IgD-negative memory B cell (primary cell): ENCODE data around the gene DNM3. TPM values are rescaled to one million over a fixed set of nuclear protein-coding genes. Genes with fewer than 3 reads are reported as not detected.

Experiments used
- H3K27ac Mint-ChIP-seq, 3 donors: one replicate each; pipeline ENCODE4 v1.8.0; 2020 to 2022; ENCODE audit warnings: mild to moderate bottlenecking in 3 of 3, mixed read lengths in 3 of 3, moderate library complexity in 1 of 3
- H3K27me3 Mint-ChIP-seq: one replicate; pipeline ENCODE4 v1.8.0; 2021; ENCODE audit warnings: mixed read lengths
- H3K36me3 Mint-ChIP-seq: one replicate; pipeline ENCODE4 v1.8.0; 2020; ENCODE audit warnings: mild to moderate bottlenecking, mixed read lengths
- H3K4me1 Mint-ChIP-seq, 3 donors: one replicate each; pipeline ENCODE4 v1.8.0; 2020 to 2022; ENCODE audit warnings: mixed read lengths in 3 of 3, mild to moderate bottlenecking in 1 of 3
- H3K4me3 Mint-ChIP-seq, 4 donors: one replicate each; pipeline ENCODE4 v1.8.0; 2020 to 2022; ENCODE audit warnings: mild to moderate bottlenecking in 4 of 4, mixed read lengths in 4 of 4, moderate library complexity in 3 of 4
- H3K9me3 Mint-ChIP-seq, 3 donors: one replicate each; pipeline ENCODE4 v1.8.0; 2020 to 2021; ENCODE audit warnings: mixed read lengths in 3 of 3, mild to moderate bottlenecking in 1 of 3
- polyA plus RNA-seq: library from polyadenylated mRNA; unstranded; fragments of 300-500 nt; fragmentation: Illumina TruSeq; gene quantifications from one replicate; pipeline ENCODE4 v1.2.3, GENCODE V29; 2021

The DNM3 gene
- polyA plus RNA-seq, 1 donor from 2014 or later, result 0.39 TPM

GRCh38 chr1:172137703-172138454, 296.6 kb downstream of the DNM3 start:
- Mint-ChIP-seq H3K9me3 (no peaks in the 10 kb centered on the region), H3K4me3 (no peak overlapping the region), H3K27me3 (no peaks in the 10 kb centered on the region), H3K36me3 (peaks cover 2% of the 10 kb centered on the region), H3K27ac (peak overlapping the region in 1 of 3 donors; percentile 54), H3K4me1 (peaks cover 10 to 20% (median 17%) of the 10 kb centered on the region in 3 donors)

GRCh38 chr1:172138634-172139033, 297.3 kb downstream of the DNM3 start:
- no peak overlapping the region for H3K27ac Mint-ChIP-seq
- no peaks in the 10 kb centered on the region for H3K9me3 Mint-ChIP-seq
- H3K4me1 Mint-ChIP-seq, result peaks cover 7 to 16% (median 12%) of the 10 kb centered on the region in 3 donors
- H3K36me3 Mint-ChIP-seq, result peaks cover 2% of the 10 kb centered on the region
- H3K27me3 Mint-ChIP-seq, result no peaks in the 10 kb centered on the region
- no peak overlapping the region for H3K4me3 Mint-ChIP-seq

GRCh38 chr1:172139196-172139595, 297.9 kb downstream of the DNM3 start:
- Mint-ChIP-seq H3K27ac (no peak overlapping the region), H3K4me1 (peaks cover 7 to 12% (median 12%) of the 10 kb centered on the region in 3 donors), H3K4me3 (no peak overlapping the region), H3K27me3 (no peaks in the 10 kb centered on the region), H3K9me3 (no peaks in the 10 kb centered on the region), H3K36me3 (no peaks in the 10 kb centered on the region)

GRCh38 chr1:172140072-172140471, 298.8 kb downstream of the DNM3 start:
- no peaks in the 10 kb centered on the region for H3K27me3 Mint-ChIP-seq
- no peaks in the 10 kb centered on the region for H3K9me3 Mint-ChIP-seq
- H3K27ac Mint-ChIP-seq, result no peak overlapping the region
- no peaks in the 10 kb centered on the region for H3K36me3 Mint-ChIP-seq
- no peak overlapping the region for H3K4me3 Mint-ChIP-seq
- peaks cover 3 to 8% (median 5%) of the 10 kb centered on the region in 3 donors for H3K4me1 Mint-ChIP-seq

GRCh38 chr1:172140591-172140990, 299.3 kb downstream of the DNM3 start:
- H3K36me3 Mint-ChIP-seq, result no peaks in the 10 kb centered on the region
- H3K9me3 Mint-ChIP-seq, result no peaks in the 10 kb centered on the region
- H3K4me1 Mint-ChIP-seq, result peaks cover 4 to 10% (median 6%) of the 10 kb centered on the region in 3 donors
- H3K27me3 Mint-ChIP-seq, result no peaks in the 10 kb centered on the region
- H3K4me3 Mint-ChIP-seq, result no peak overlapping the region
- H3K27ac Mint-ChIP-seq, result no peak overlapping the region

- peaks cover 3 to 7% (median 4%) of the 10 kb centered on the region in 3 donors for H3K4me1 Mint-ChIP-seq
- H3K27me3 Mint-ChIP-seq, result no peaks in the 10 kb centered on the region
- no peaks in the 10 kb centered on the region for H3K9me3 Mint-ChIP-seq
- H3K27ac Mint-ChIP-seq, result no peak overlapping the region
- H3K4me3 Mint-ChIP-seq, result no peak overlapping the region
- no peaks in the 10 kb centered on the region for H3K36me3 Mint-ChIP-seq
These were observed 300.1 kb downstream of the DNM3 start for GRCh38 chr1:172141341-172141881.

- Mint-ChIP-seq H3K27me3 (no peaks in the 10 kb centered on the region), H3K4me3 (no peak overlapping the region), H3K27ac (no peak overlapping the region), H3K9me3 (no peaks in the 10 kb centered on the region), H3K36me3 (no peaks in the 10 kb centered on the region), H3K4me1 (peaks cover 3 to 12% (median 8%) of the 10 kb centered on the region in 3 donors)
These were observed 301.0 kb downstream of the DNM3 start for GRCh38 chr1:172142324-172142723.

GRCh38 chr1:172143384-172144055, 302.2 kb downstream of the DNM3 start:
- Mint-ChIP-seq H3K36me3 (no peaks in the 10 kb centered on the region), H3K27ac (peak overlapping the region in 1 of 3 donors; percentile 13), H3K9me3 (no peaks in the 10 kb centered on the region), H3K4me1 (peaks cover 3 to 12% (median 8%) of the 10 kb centered on the region in 3 donors), H3K27me3 (no peaks in the 10 kb centered on the region), H3K4me3 (no peak overlapping the region)

GRCh38 chr1:172144445-172145061, 303.3 kb downstream of the DNM3 start:
- Mint-ChIP-seq H3K27me3 (no peaks in the 10 kb centered on the region), H3K4me1 (peaks cover 3 to 12% (median 8%) of the 10 kb centered on the region in 3 donors), H3K36me3 (no peaks in the 10 kb centered on the region), H3K9me3 (no peaks in the 10 kb centered on the region), H3K4me3 (no peak overlapping the region), H3K27ac (peak overlapping the region in 1 of 3 donors; percentile 53)

- Mint-ChIP-seq H3K27me3 (no peaks in the 10 kb centered on the region), H3K36me3 (no peaks in the 10 kb centered on the region), H3K4me3 (no peak overlapping the region), H3K4me1 (peaks cover 3 to 12% (median 8%) of the 10 kb centered on the region in 3 donors), H3K9me3 (no peaks in the 10 kb centered on the region), H3K27ac (no peak overlapping the region)
These were observed 303.9 kb downstream of the DNM3 start for GRCh38 chr1:172145231-172145651.

GRCh38 chr1:172145656-172146055, 304.4 kb downstream of the DNM3 start:
- no peaks in the 10 kb centered on the region for H3K36me3 Mint-ChIP-seq
- H3K9me3 Mint-ChIP-seq, result no peaks in the 10 kb centered on the region
- peaks cover 3 to 12% (median 8%) of the 10 kb centered on the region in 3 donors for H3K4me1 Mint-ChIP-seq
- H3K27me3 Mint-ChIP-seq, result no peaks in the 10 kb centered on the region
- no peak overlapping the region for H3K4me3 Mint-ChIP-seq
- no peak overlapping the region for H3K27ac Mint-ChIP-seq

- no peaks in the 10 kb centered on the region for H3K27me3 Mint-ChIP-seq
- no peak overlapping the region for H3K4me3 Mint-ChIP-seq
- no peaks in the 10 kb centered on the region for H3K36me3 Mint-ChIP-seq
- peaks cover 3 to 12% (median 8%) of the 10 kb centered on the region in 3 donors for H3K4me1 Mint-ChIP-seq
- H3K27ac Mint-ChIP-seq, result peak overlapping the region in 1 of 3 donors; percentile 62
- no peaks in the 10 kb centered on the region for H3K9me3 Mint-ChIP-seq
These were observed 305.0 kb downstream of the DNM3 start for GRCh38 chr1:172146141-172146850.

GRCh38 chr1:172147541-172147940, 306.2 kb downstream of the DNM3 start:
- H3K4me3 Mint-ChIP-seq, result no peak overlapping the region
- no peak overlapping the region for H3K27ac Mint-ChIP-seq

GRCh38 chr1:172148213-172148612, 306.9 kb downstream of the DNM3 start:
- Mint-ChIP-seq H3K9me3 (no peaks in the 10 kb centered on the region), H3K4me3 (no peak overlapping the region), H3K4me1 (peaks cover 3 to 12% (median 8%) of the 10 kb centered on the region in 3 donors), H3K27ac (no peak overlapping the region), H3K27me3 (no peaks in the 10 kb centered on the region), H3K36me3 (no peaks in the 10 kb centered on the region)

More at GRCh38 chr1:172147541-172147940, 306.2 kb downstream of the DNM3 start:
- H3K4me1 Mint-ChIP-seq, result peaks cover 3 to 12% (median 8%) of the 10 kb centered on the region in 3 donors
- H3K27me3 Mint-ChIP-seq, result no peaks in the 10 kb centered on the region
- H3K36me3 Mint-ChIP-seq, result no peaks in the 10 kb centered on the region
- H3K9me3 Mint-ChIP-seq, result no peaks in the 10 kb centered on the region
